MV-4-11 (cell line): ENCODE results near the gene FAM98B.

Experiments used
- DNase-seq: peaks from one replicate; lab custom pipeline; 2025; lab: John Stamatoyannopoulos, UW

Gene FAM98B

DNA sequence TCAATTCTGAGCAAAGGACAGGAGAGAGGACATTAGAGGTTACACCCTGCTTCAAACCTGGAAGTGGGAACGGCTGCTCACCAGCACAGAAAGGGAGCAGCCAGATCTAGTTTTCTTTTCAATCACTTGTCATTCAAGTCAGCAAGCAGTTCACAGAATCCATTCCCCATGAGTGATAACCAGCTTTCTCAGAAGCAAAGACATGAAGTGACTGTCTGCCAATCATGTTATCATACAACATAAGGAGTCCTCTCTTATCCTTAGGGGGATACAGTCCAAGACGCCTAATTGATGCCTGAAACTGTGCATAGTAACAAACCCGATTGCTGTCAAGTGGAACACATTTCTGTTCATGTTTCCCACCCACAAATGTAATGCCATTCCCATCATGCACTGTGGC lies 54.7 kb downstream of the FAM98B start:
- no peak for DNase-seq

DNA sequence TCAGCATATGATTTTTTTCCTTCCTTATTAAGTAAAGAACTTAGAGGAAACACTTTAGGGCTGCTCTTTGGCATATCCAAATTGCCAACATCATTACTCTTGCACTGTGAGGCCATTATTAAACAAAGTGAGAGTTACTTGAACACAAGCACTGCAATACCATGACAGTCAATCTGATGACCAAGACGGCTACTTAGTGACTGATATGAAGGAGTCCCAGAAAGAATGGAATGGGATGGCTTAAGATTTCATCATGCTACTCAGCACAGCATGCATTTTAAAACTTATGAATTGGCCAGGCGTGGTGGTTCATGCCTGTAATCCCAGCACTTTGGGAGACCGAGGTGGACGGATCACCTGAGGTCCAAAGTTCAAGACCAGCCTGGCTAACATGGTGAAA lies 55.2 kb downstream of the FAM98B start:
- DNase-seq = no peak

DNA sequence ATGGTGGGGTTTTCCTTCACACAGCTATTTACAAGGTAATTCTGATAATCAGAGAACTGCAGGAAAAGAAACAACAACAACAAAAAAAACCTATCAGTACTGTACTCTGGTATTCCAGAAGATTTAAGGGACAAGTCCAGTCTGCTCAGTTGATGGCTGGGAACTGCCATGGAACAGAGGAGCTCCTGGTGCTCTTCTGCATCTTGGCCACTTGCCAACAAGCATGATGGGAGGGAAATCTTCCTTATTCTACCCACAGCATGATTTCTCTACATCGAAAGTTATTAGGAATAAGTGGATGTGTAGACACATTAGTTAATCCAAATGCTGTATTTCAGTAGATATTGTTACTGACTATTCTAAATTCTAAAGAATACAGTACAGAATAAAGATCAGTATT lies 59.0 kb downstream of the FAM98B start:
- no peak for DNase-seq

DNA sequence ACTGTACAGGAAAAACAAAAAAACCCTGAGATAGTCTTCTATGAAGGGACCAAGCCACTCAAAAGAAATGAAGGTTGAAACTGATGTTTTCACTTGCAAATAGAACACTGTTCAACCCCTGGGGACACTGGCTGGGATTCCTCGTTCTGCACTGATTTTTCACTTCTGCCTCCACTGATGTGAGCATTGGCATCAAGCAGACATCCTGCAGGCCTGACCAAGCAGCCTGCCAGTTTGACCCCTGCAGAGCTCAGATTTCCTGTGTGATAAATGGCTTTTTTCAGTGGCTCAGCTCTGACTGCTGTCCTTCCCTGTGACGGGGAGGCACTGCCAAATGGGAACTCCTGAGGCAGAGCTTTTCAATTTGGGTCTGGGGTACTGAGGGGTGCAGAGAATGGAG lies 60.7 kb downstream of the FAM98B start:
- no peak for DNase-seq

DNA sequence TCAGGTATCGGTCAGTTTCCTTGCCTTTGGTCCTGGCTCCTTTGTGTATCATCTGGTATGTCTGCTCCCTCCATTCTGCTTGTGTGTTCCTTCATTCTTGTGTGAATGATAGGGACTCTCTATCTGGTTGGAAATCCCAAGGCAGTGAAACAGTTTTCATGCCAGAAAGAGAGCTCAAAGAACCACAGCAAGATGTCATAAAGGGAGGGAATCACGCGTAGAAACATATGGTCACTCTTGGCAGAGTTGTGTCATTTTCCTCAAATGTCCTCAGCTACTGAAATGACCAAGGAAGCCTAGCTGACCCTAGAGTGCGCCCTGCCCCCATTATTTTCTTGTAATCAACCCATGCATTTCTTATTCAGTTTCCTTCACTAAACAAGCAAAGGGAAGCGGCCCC lies 62.7 kb downstream of the FAM98B start:
- no peak for DNase-seq

DNA sequence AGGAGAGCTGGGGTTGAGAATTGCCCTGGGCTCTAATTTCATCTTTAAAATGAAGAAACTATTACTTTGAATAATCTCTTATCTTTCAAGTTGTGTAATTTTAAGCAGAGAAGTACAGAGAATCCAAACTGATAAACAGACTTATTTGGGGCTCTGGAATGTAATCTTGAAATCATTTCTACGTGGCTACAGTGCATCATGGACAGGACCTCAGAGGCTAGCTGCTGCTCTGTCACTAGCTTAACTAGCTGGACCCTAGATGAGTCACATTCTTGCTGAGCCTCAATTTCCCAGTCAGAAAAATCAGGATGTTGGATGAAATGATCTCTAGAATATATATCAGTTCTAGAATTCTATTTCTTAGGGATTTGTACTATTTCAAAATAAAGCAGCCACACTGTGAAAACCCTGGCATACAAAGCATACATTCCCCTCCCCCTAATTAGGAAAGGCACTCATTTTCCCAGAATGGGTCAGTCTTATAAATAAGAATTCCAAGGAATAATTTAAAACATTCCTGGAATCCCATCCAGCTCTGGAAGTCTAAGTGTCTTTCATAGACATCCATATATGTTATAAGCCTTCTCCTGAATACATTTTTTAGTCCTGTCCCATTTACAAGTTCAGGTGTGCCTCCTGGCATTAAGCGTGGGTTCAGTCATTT lies 63.5 kb downstream of the FAM98B start:
- no peak for DNase-seq

DNA sequence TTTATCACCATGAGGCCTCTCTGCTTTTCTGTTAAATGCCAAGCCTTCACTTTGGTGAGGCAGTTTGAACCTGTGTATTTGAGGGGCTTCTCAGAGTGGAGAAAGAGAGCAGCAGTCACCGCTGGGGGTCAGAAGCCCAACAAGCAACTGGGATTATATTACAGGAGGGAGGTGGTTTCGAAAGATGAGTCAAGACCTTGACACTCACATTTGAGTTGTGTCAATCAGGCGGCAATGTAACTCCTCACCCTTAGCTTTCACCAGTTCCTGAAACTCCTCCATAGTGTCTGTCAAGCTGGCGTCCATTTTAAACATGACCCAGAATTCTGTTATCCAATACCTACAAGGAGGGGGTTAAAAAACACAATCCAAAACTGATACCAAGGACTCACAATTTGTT lies 64.2 kb downstream of the FAM98B start:
- DNase-seq = no peak

DNA sequence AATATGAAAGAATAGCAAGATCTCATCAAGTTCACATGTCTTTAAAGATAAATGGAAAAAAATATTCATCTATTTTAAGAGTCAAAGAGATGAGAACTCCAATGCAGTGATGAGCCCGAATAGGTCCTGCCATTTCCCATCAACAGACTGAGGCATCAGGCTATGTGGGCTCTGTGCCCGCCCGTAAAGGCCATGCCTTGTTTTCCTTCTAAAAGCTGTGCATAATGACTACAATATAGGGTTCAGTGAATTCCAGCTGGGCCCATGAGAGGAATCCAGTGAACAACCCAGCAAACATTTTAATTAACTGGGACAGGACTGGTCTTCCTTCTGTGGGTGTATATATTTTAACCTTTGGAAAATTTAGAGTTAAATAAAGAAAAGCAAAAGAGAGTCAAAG lies 66.1 kb downstream of the FAM98B start:
- DNase-seq = no peak

DNA sequence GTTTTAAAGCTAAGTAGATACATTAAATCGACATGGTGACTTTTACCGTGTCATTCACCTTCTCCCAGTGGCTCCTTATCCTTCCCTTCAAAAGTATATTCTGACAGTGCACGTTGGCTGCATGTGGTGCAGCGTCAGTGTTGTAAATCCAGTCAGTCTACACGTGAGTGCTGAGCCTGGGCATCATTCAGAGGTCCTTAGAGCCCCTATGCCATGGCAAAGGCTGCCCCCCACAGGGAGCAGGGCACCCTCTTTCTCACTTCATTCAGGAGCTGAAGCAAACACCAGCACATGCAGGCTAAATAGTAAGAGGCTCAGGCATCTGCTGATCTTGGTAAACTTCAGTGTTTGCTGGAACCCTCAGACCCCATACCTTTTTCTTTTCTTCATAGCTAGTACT lies 67.4 kb downstream of the FAM98B start:
- DNase-seq = no peak

DNA sequence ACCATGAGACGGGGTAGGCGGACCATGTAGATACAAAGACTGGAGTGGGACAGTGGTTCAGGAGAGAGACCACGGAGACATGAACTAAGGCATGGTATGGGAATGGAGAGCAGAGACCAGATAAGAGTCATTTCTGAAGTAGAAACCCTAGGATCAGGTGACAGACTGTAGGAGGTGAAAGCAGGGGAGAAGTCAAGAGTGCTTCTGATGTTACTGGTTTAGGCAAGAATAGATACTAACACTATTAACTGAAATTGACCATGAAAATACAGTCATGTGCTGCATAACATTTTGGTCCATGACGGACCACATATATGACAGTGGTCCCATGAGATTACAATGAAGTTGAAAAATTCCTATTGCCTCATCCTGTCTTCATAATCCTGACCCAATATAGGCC lies 69.0 kb downstream of the FAM98B start:
- no peak for DNase-seq

DNA sequence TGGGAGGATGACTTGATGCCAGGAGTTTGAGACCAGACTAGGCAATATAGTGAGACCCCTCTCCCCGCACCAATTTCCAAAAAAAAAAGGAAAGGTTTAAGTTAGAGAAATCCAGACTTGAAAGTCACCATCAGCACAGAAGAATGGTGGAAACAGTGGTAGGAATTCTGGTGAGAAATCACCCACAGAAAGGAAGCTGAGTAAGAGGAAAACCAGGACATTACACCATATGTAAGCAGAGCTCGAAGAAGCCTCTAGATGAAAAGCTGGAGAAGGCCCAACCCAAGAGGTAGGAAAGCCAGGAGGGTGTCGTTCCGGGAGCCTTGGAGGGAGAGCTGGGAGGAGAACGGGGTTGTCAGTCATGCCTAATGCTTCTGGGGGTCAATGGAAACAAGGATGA lies 70.2 kb downstream of the FAM98B start:
- no peak for DNase-seq

DNA sequence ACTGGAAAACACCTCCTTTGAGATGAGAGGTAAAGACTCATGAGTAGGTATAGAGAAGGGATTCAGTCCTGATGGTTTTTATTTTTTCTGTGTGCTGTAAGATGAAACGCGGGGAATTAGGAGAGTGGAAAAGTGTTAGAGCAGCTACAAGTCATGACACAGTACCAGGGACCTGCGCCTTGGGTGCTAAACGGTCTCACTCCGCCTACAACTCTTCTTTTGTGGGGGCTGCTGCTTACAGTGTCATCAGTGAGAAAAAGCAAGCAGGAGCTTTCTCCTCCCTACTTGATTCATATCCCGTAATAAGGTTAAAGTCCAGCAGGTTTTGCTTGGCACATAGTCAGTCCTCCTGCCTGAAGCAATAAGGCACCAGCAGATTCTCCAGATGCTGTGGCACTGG lies 71.6 kb downstream of the FAM98B start:
- no peak for DNase-seq

DNA sequence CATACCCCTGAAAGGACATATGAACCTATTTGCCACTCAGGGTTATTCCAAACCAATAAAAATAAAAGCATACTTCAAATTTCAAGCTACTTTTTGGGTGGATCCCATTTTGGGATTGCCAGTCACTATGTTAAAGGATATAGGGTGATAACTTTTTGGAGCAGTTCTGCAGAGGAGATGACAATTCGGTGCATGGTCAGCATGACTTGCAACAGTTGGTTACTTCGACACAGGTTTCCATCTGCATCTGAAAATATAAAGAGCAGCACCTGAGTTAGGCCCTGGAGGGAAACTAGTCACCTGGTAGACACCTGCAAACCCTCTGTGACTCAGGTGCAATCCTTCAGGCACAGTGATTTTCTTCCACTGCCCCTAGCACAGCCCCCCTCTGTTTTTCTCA lies 72.2 kb downstream of the FAM98B start:
- DNase-seq = no peak

DNA sequence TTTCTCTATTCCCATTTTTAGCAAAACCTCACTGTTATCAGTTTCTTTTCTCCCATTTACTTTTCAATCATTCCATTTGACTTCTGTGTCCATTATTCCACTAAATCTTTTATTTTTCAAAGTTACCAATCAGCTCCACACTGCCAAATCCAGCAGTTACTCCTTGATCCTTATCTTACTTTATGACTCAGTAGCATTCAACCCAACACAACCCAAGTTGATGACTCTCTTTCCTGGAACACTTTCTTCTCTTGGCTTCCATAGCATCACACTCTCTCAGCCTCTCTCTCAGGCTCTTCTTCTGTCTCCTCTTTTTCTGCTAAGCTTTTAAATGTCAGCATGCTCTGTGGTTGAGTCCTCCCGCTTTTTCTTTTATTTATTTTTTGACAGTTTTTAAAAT lies 74.4 kb downstream of the FAM98B start:
- DNase-seq = no peak

DNA sequence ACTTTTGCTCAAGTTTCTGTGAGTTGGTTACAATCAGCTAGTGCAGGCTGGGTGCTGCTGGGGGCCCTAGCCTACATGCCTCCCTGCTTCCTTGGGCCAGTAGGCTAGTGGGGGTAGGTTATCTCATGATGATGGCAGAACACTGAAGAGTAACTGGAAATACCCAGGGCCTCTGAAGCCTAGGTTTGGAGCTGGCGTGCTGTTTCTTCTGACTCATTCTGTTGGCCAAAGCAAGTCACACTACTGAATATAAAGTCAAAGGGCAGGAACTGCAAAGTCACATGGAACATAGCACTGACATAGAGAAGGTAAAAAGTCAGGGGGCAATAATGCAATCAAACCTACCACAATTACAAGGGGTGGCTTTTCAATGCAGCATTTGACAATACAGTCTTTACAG lies 76.2 kb downstream of the FAM98B start:
- no peak for DNase-seq

DNA sequence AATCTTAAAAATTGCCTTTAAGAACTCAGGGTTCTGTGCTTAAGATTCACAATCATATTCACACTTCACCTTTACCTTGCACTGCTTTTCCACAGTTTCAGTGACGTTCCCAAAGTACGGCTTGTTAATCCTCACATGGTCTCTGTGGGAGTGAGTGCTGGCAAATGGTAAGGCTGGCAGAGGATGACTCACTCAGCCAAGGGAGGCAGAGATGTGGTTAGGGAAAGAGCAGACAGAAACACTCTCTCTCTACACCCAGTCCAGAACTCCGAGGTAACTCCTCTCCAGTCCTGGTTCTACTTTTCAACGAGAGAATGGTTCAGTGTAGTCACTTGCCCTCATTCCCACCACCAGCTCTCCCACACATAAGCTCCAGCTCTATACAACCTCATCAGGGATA lies 77.6 kb downstream of the FAM98B start:
- DNase-seq = no peak

DNA sequence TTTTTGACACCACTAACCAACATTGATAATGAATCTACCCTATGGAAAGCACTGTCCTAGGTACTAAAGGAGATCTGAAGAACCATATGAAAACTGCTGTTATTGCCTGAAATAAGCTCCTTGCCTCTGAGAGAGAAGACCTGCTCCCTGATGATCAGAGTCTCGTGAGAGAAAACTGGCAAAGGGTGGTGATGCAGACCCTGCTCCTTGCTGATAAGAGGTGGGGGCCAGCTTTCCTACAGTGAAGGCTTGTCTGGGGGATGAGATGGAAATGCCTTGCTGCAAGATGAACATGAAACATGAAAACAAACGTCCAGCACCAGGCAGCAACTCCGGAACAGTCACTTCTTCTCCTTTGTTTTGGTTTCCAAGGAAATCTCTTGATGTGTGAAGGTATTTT lies 78.8 kb downstream of the FAM98B start:
- no peak for DNase-seq

DNA sequence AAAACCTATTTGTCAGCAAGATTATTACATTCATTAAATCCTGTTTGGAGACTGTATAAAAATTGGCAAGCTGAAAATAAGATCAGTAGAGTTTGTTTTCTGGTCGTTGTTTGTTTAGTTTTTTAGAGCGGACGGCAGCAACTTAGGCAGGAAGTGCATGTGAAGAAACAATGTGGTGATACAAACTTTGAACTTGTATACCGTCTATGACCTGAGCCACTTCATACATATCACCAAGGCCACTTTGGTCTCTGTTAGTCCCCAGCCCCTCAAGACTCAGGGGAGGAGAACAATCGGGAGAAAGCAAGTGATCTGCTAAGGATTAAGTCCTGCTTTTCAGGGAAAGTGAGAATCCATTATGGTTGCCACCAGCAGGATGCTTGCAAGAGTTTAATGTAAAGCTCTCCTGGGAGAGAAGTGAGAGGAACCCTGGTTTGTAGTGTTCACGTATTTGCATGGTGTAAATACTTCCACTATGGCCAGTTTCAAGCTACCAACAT lies 79.5 kb downstream of the FAM98B start:
- no peak for DNase-seq

DNA sequence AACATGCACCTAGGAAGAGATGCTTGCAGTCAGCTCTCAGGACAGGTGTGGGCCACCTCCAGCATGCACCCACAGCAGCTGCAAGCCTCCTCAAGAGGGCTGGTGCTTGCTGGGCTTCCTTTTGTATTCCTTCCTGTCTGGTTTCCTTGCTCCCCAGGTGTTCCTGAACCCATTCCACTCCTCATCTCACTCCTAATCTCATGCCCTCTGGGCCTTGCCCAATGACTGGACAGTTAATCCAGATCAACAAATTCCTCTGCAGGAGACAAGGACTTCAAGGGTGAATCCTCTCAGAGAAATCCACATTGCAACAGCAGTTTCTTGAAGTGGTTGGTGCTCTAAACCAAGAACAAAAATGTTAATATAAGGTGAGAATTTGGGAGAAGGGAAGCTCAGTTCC lies 80.0 kb downstream of the FAM98B start:
- DNase-seq = no peak

DNA sequence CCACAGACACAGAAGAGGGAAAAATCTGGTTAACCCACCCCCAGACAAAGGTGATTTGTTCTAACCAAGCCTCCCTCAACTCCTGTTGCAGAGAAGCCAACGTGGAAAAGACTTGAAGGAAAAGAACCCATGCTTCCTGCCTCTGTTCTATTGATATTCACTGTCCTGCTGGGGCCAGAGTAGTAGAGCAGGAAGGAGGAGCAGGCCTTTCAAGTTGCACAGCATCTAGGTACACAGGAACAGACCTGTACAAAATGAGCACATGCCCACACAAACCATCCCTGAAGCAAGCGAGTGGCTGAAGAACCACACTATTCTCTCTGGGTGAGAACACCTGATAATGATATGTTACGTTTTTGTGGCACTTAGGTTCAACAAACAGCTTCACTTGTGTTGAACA lies 80.8 kb downstream of the FAM98B start:
- DNase-seq = no peak

DNA sequence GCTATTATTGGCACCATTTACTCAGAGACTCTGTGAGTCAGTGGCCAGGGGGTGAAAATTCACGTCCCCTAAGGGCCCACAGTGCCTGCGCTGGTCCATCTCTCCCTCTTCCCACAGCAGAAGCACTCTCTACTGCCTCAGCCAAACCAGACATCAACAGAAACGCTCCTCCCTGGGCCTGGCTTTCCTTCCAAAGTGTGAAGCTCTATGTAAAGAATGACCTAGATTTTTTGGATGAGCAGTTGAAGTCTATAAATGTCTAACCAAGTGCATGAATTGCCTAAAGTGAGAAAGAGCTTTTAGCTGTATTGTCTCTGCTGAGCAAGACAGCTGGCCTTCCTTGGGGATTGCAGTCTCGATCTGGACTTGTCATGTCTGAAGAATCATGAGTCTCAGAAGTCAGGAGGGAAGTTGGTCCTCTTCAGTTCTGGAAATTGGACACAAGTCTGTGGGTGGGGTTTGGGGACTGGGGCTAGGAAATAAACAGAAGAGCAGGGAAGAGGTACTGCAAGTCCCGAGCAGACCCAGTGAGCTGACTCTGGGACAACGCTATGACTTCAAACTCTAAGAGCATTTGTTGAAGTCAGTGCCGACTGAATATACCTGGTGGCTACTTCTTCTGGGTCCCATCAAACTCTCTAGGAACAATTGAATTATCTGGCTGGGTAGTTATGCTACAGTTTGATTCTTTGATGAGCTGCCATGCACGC lies 81.7 kb downstream of the FAM98B start:
- no peak for DNase-seq

DNA sequence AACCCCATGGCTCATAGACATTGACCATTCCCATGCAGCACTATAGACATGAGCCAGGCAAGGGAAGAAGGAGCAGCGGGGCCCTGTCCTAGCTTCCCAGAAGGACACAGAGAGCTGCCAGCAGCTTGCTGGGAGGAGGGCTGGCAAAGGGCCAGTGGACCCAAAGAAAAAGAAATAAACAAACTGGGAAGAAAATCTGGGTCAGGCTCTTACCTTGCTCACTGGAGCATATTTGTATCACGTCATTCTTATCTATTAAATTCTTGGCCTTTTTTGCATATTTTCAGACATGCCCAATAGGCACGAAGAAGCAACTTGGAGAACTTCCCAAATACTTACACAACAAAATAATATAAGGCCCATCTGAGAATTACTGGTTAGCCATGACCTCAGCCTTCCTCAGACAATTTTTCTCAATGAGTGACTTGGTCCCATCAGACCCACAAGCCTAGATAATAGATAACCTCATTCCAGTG lies 82.3 kb downstream of the FAM98B start:
- DNase-seq = no peak
